ENCODE measurements around the gene GPN2. TPM values are rescaled to one million over a fixed set of nuclear protein-coding genes. Genes with fewer than 3 reads are reported as not detected.

Gene GPN2
- total and polyA plus RNA-seq, 9 of the 15 experiments (the other 6 are each of a cell fraction or from before 2014, with no cell fraction given): 9.9 to 58.8 (median 20.4) TPM

DNA sequence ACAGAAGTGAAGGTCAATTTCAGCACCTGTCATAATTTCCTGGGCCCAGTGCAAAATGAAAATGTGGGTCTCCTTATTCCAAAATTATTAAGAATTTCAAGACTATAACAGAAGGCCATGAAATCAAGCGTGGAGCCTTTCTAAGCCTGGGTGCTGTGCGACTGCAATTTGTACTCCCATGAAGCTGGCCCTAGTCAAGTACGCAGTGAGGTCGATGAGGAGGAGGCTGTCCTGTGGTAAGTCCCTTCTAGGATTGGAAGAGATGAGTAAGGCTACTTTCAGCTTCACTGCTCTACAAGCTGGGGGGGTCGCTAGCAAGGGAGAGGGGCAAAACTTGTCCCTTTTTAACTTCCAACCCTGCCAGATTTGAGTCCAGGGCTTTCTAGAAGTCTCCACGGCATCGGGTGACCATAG lies 31.1 kb upstream of the GPN2 start (continued):
- TF ChIP-seq ZNF239 (CRISPR knock-in tag; IDR thresholded peaks at IDR 0.05) (no peak), ZNF174 (CRISPR knock-in tag; IDR thresholded peaks at IDR 0.05) (no peak), HOMEZ (CRISPR knock-in tag; IDR thresholded peaks at IDR 0.05) (peak; percentile 13; the same call in 1 of the 2 replicates), RFX1 (IDR thresholded peaks at IDR 0.05) (peak; percentile 97), STAT5B (CRISPR knock-in tag; IDR thresholded peaks at IDR 0.05) (no peak), JUND (IDR thresholded peaks at IDR 0.05; ENCODE audit: borderline replicate concordance, low read depth, low read length) (no peak), JUND (tag; IDR thresholded peaks at IDR 0.05; ENCODE audit: borderline replicate concordance, low read depth, low read length) (0 out of 3 replicates have a peak, but pooled peaks have one; percentile 14), ZNF324 (CRISPR knock-in tag; IDR thresholded peaks at IDR 0.05) (0 out of 2 replicates have a peak, but pooled peaks have one; percentile 22), WHSC1 (IDR thresholded peaks at IDR 0.05; ENCODE audit: low read length) (no peak), NKRF (IDR thresholded peaks at IDR 0.05; ENCODE audit: borderline replicate concordance) (no peak), ZNF449 (CRISPR knock-in tag; IDR thresholded peaks at IDR 0.05) (no peak), ZNF24 (IDR thresholded peaks at IDR 0.05) (no peak), CHD4 (IDR thresholded peaks at IDR 0.05; ENCODE audit: insufficient read depth, insufficient replicate concordance, low read depth, low read length, poor library complexity, severe bottlenecking) (no peak), CHD2 (IDR thresholded peaks at IDR 0.05; ENCODE audit: low read depth, low read length) (no peak), FOXP1 (CRISPR knock-in tag; IDR thresholded peaks at IDR 0.05) (0 out of 2 replicates have a peak, but pooled peaks have one; percentile 10)
- TF ChIP-seq, protein P1, sequence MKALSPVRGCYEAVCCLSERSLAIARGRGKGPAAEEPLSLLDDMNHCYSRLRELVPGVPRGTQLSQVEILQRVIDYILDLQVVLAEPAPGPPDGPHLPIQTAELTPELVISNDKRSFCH (CRISPR knock-in tag; IDR thresholded peaks at IDR 0.05): no peak
- TF ChIP-seq, protein P1 (tag; IDR thresholded peaks at IDR 0.05): no peak
- TF ChIP-seq, protein P2, sequence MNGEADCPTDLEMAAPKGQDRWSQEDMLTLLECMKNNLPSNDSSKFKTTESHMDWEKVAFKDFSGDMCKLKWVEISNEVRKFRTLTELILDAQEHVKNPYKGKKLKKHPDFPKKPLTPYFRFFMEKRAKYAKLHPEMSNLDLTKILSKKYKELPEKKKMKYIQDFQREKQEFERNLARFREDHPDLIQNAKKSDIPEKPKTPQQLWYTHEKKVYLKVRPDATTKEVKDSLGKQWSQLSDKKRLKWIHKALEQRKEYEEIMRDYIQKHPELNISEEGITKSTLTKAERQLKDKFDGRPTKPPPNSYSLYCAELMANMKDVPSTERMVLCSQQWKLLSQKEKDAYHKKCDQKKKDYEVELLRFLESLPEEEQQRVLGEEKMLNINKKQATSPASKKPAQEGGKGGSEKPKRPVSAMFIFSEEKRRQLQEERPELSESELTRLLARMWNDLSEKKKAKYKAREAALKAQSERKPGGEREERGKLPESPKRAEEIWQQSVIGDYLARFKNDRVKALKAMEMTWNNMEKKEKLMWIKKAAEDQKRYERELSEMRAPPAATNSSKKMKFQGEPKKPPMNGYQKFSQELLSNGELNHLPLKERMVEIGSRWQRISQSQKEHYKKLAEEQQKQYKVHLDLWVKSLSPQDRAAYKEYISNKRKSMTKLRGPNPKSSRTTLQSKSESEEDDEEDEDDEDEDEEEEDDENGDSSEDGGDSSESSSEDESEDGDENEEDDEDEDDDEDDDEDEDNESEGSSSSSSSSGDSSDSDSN (IDR thresholded peaks at IDR 0.05; ENCODE audit: borderline replicate concordance in 1 of 2, low read depth in 2 of 2, low read length in 2 of 2): no peak
- TF ChIP-seq, protein P3, sequence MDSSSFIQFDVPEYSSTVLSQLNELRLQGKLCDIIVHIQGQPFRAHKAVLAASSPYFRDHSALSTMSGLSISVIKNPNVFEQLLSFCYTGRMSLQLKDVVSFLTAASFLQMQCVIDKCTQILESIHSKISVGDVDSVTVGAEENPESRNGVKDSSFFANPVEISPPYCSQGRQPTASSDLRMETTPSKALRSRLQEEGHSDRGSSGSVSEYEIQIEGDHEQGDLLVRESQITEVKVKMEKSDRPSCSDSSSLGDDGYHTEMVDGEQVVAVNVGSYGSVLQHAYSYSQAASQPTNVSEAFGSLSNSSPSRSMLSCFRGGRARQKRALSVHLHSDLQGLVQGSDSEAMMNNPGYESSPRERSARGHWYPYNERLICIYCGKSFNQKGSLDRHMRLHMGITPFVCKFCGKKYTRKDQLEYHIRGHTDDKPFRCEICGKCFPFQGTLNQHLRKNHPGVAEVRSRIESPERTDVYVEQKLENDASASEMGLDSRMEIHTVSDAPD (CRISPR knock-in tag; IDR thresholded peaks at IDR 0.05): no peak

Data from K562 (cell line).